Heart left ventricle (tissue), 16 donors: ENCODE data around the gene CXADR. TPM values are rescaled to one million over a fixed set of nuclear protein-coding genes. Genes with fewer than 3 reads are reported as not detected.
"Not testable (repeated sequence)": the region's sequence is repeated elsewhere in the genome, so short reads cannot be mapped to it uniquely, and the experiment has no call there.

Source experiments
- ATAC-seq, 4 donors: fragments of 200-7000 bp; cut with Tn5 transposase; one replicate each; pipeline ENCODE4 v1.9.1; 2020 to 2022; ENCODE audit warnings: moderate library complexity in 4 of 4, mild to moderate bottlenecking in 3 of 4, moderate number of reproducible peaks in 1 of 4
- DNase-seq, 5 donors: peaks; one replicate each; pipeline ENCODE4 v3.0.0-alpha.2; 2020
- H3K27ac ChIP-seq, 12 donors: fragments of 200-600 bp; sonication (generic) in 4 of 12; one replicate each; pipeline versions ENCODE4 v1.5.0 to v1.8.0; 2016 to 2022; ENCODE audit warnings: mild to moderate bottlenecking in 2 of 12
- H3K27me3 ChIP-seq, 9 donors: fragments of 200-600 bp; sonication (generic) in 2 of 9; one replicate each; pipeline versions ENCODE4 v1.5.1 to v1.8.0; 2016 to 2022; ENCODE audit warnings: mild to moderate bottlenecking in 3 of 9
- H3K36me3 ChIP-seq, 9 donors: fragments of 200-600 bp; sonication (generic) in 2 of 9; one replicate each; pipeline versions ENCODE4 v1.5.0 to v1.8.0; 2018 to 2022; ENCODE audit warnings: mild to moderate bottlenecking in 2 of 9
- H3K4me1 ChIP-seq, 12 donors: fragments of 200-600 bp; sonication (generic) in 4 of 12; one replicate each; pipeline versions ENCODE4 v1.5.0 to v1.8.0; 2016 to 2022; ENCODE audit warnings: mild to moderate bottlenecking in 3 of 12
- H3K4me3 ChIP-seq, 12 donors: fragments of 200-600 bp; sonication (generic) in 4 of 12; one replicate each; pipeline versions ENCODE4 v1.5.0 to v1.8.0; 2017 to 2022; ENCODE audit warnings: mild to moderate bottlenecking in 9 of 12, moderate library complexity in 4 of 12
- H3K9me3 ChIP-seq, 12 donors: fragments of 200-600 bp; sonication (generic) in 4 of 12; one replicate each; pipeline versions ENCODE4 v1.5.0 to v1.8.0; 2016 to 2022; ENCODE audit warnings: mild to moderate bottlenecking in 1 of 12
- POLR2A ChIP-seq, 2 donors: fragments of 450-650 bp; IDR thresholded peaks; one replicate each; pipeline ENCODE4 v1.6.1; 2017; ENCODE audit warnings: antibody characterized with exemption in 2 of 2, mild to moderate bottlenecking in 2 of 2, moderate library complexity in 2 of 2
- WGBS, 4 donors: extraction: QIAGEN DNeasy Blood & Tissue Kit in 2 of 4; methylation state at CpG; one replicate each; pipeline versions ENCODE4 v1.1.5 to v1.1.7; 2013 to 2018; 5-methylcytosine and 5-hydroxymethylcytosine counted together
- intact Hi-C, 10 donors: fragments of 100-400 bp; cut with DNase I; formaldehyde crosslinking; loops; one replicate each; pipeline versions ENCODE4 v1.11.1 to v1.14.2; 2022
- polyA plus RNA-seq, 2 donors: library from polyadenylated mRNA; stranded (reverse); fragments of 200-250 nt; gene quantifications; one replicate each; pipeline ENCODE4 v1.2.3, GENCODE V29; 2013
- total RNA-seq, 9 donors: library from RNA; depleted of rRNA in 2 of 9; stranded (reverse); fragments of >200 nt in 2 of 9; fragmentation: NEBNext Ultra II Directional in 3 of 9; extraction: Animal tissue kit (Norgen Biotek cat#: 25700) in 3 of 9; gene quantifications; one replicate each; pipeline versions ENCODE4 v1.1.0 to v1.2.4, GENCODE V29; 2016 to 2023
- TF ChIP-seq, protein P1 (sequence below), 12 donors: fragments of 200-600 bp; sonication (generic) in 4 of 12; IDR thresholded peaks; one replicate each; pipeline versions ENCODE4 v1.5.0 to v1.8.0; 2018 to 2022; ENCODE audit warnings: antibody characterized with exemption in 12 of 12, mild to moderate bottlenecking in 5 of 12
- donor health status: ischemic (EF 13 %, LVEDD 7.1; RV severe dilation, severe dysfunction).
- donor health status: healthy with polysubstance abuse.
- donor health status: DM: no; HTN: yes; CAD: no.
- donor health status: DM: no; HTN: no; CAD: no.
- donor health status: ischemic (EF 25% LVEDD 6.9; RV normal size, moderate dysfunction).
- donor health status: ischemic (EF 25% LVEDD 5.7; RV mildly dilated, moderate dysfunction).
- donor health status: healthy.
- donor health status: DM: yes; HTN: yes; CAD: no.
- donor health status: ischemic (EF 35%, LVEDD 5.7; RV mildly dilated, moderate dysfunction).
- donor health status: nonischemic (EF 11% LVEDD 7.7; RV severe dilation, severe dysfunction).
- donor health status: DM: yes; HTN: yes; CAD: no.
- donor health status: PGD.
- donor health status: ischemic (EF 29% LVEDD 5.4; RV normal size, mild dysfunction).
- donor health status: nonischemic (EF 23%, LVEDD 6.1; RV moderate dilation, normal function).

CXADR gene
- total and polyA plus RNA-seq, 11 donors: 7.5 to 45.1 (median 29.3) TPM

DNA sequence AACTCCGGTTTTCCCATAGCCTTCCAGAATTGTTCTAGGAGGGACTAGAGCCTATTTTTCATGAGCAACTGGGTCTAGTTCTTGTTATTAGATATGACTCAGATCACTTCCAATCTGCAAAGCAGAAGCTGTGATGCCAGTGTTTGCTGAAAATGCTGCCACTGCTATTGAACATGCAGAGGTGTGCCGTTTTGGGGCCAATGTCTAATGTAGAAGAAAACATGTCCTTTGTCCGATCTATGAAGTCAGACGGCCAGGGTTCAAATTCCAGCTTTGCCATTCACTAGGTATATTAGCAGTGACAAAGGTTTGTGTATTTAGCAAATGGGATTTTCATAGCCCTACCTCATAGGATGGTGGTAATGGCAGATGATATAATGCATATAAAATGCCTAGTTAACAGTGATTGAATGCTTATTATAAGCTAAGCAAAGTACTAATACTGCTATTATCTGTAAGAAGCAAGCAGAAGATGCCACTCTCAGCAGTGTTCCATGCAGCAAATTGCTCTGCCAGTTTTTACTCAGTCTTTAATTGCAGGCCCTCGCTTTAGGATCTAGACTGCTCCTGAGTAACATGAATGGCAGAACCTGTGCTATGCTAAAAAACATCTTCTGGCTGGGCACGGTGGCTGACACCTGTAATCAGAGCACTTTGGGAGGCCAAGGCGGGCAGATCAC is 40.1 kb upstream of the CXADR start:
- intact Hi-C loops: no loop called here
- WGBS, 4 donors: 83 to 91% (median 89%) methylated on average over 7 of the region's 7 CpGs

DNA sequence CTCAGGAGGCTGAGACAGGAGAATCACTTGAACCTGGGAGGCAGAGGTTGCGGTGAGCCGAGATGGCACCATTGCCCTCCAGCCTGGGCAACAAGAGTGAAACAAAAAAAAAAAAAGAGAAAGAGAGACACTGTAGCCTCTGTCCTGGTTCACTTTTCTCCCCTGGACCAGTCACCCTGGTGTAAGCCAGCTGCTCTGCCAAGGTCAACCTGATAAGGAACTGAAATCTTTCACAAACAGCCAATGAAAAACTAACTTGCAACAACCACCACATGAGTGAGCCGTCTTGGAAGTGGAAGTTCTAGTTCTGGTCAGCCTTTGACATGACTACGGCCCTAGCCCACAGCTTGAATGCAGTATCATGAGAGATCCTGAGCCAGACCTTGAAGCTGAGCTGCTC is 36.8 kb upstream of the CXADR start:
- Histone ChIP-seq H3K4me1 (peaks cover 0 to 3% (median 0%) of the 10 kb centered on the region in 12 donors), H3K36me3 (no peaks in the 10 kb centered on the region), H3K27me3 (no peaks in the 10 kb centered on the region), H3K9me3 (no peaks in the 10 kb centered on the region), H3K27ac (no peak overlapping the region), H3K4me3 (no peak overlapping the region)
- WGBS, 4 donors: 66 to 74% (median 70%) methylated on average over 4 of the region's 4 CpGs
- ATAC-seq (peak in 3 of 4 donors; percentile 32 to 79 (median 57)), DNase-seq (no peak)
- TF ChIP-seq, protein P1, sequence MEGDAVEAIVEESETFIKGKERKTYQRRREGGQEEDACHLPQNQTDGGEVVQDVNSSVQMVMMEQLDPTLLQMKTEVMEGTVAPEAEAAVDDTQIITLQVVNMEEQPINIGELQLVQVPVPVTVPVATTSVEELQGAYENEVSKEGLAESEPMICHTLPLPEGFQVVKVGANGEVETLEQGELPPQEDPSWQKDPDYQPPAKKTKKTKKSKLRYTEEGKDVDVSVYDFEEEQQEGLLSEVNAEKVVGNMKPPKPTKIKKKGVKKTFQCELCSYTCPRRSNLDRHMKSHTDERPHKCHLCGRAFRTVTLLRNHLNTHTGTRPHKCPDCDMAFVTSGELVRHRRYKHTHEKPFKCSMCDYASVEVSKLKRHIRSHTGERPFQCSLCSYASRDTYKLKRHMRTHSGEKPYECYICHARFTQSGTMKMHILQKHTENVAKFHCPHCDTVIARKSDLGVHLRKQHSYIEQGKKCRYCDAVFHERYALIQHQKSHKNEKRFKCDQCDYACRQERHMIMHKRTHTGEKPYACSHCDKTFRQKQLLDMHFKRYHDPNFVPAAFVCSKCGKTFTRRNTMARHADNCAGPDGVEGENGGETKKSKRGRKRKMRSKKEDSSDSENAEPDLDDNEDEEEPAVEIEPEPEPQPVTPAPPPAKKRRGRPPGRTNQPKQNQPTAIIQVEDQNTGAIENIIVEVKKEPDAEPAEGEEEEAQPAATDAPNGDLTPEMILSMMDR (IDR thresholded peaks at IDR 0.05): no peak
- TF ChIP-seq POLR2A (IDR thresholded peaks at IDR 0.05): no peak
- intact Hi-C loops: no loop called here

More for the DNA sequence above, 40.1 kb upstream of the CXADR start:
- Histone ChIP-seq H3K4me3 (no peak overlapping the region), H3K36me3 (no peaks in the 10 kb centered on the region), H3K27me3 (no peaks in the 10 kb centered on the region), H3K9me3 (no peaks in the 10 kb centered on the region), H3K4me1 (peaks cover 0 to 7% (median 0%) of the 10 kb centered on the region in 12 donors), H3K27ac (no peak overlapping the region)
- DNase-seq (no peak), ATAC-seq (no peak)
- TF ChIP-seq, protein P1 (IDR thresholded peaks at IDR 0.05): no peak
- no peak for TF ChIP-seq POLR2A (IDR thresholded peaks at IDR 0.05)

DNA sequence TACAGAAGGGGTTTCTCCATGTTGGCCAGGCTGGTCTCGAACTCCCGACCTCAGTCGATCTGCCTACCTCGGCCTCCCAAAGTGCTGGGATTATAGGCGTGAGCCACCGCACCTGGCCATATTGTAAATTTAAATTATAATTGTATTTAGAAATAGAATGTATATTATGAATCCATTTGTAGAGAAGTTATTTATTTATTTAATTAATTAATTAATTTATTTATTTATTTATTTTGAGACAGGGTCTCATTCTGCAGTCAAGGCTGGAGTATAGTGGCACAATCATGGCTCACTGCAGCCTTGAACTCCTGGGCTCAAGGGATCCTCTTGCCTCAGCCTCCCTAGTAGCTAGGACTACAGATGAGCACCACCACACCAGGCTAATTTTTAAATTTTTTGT is 34.7 kb upstream of the CXADR start:
- H3K4me3 ChIP-seq, H3K9me3 ChIP-seq, DNase-seq, H3K36me3 ChIP-seq, H3K27ac ChIP-seq, intact Hi-C loops, ATAC-seq, H3K4me1 ChIP-seq, H3K27me3 ChIP-seq: not testable (repeated sequence)
- WGBS, 4 donors: 93 to 99% (median 96%) methylated on average over 6 of the region's 6 CpGs

GRCh38 chr21:17479606-17480005 is 33.2 kb upstream of the CXADR start:
- 85 to 95% (median 93%) methylated on average over 2 of the region's 2 CpGs for WGBS, 4 donors
- DNase-seq (no peak), ATAC-seq (no peak)
- Histone ChIP-seq H3K27ac (no peak overlapping the region), H3K4me3 (no peak overlapping the region), H3K27me3 (no peaks in the 10 kb centered on the region), H3K4me1 (peaks cover 0 to 3% (median 0%) of the 10 kb centered on the region in 12 donors), H3K9me3 (no peaks in the 10 kb centered on the region), H3K36me3 (no peaks in the 10 kb centered on the region)
- intact Hi-C loops: no loop called here
- TF ChIP-seq POLR2A (IDR thresholded peaks at IDR 0.05): no peak
- TF ChIP-seq, protein P1 (IDR thresholded peaks at IDR 0.05): no peak

- Histone ChIP-seq H3K27ac (no peak overlapping the region), H3K4me3 (no peak overlapping the region), H3K9me3 (no peaks in the 10 kb centered on the region), H3K36me3 (no peaks in the 10 kb centered on the region), H3K4me1 (no peaks in the 10 kb centered on the region), H3K27me3 (no peaks in the 10 kb centered on the region)
- ATAC-seq (no peak), DNase-seq (no peak)
- no peak for TF ChIP-seq POLR2A (IDR thresholded peaks at IDR 0.05)
- TF ChIP-seq, protein P1 (IDR thresholded peaks at IDR 0.05): no peak
- intact Hi-C loops: no loop called here
- WGBS, 4 donors: 62 to 78% (median 76%) methylated on average over 1 of the region's 1 CpG
Measured at GRCh38 chr21:17482928-17483327, 29.9 kb upstream of the CXADR start.
